ENCODE data around the gene XPO4. TPM values are rescaled to one million over a fixed set of nuclear protein-coding genes. Genes with fewer than 3 reads are reported as not detected.
"Not testable (repeated sequence)": the region's sequence is repeated elsewhere in the genome, so short reads cannot be mapped to it uniquely, and the experiment has no call there.

The XPO4 gene
- total RNA-seq: 25.6 TPM

DNA sequence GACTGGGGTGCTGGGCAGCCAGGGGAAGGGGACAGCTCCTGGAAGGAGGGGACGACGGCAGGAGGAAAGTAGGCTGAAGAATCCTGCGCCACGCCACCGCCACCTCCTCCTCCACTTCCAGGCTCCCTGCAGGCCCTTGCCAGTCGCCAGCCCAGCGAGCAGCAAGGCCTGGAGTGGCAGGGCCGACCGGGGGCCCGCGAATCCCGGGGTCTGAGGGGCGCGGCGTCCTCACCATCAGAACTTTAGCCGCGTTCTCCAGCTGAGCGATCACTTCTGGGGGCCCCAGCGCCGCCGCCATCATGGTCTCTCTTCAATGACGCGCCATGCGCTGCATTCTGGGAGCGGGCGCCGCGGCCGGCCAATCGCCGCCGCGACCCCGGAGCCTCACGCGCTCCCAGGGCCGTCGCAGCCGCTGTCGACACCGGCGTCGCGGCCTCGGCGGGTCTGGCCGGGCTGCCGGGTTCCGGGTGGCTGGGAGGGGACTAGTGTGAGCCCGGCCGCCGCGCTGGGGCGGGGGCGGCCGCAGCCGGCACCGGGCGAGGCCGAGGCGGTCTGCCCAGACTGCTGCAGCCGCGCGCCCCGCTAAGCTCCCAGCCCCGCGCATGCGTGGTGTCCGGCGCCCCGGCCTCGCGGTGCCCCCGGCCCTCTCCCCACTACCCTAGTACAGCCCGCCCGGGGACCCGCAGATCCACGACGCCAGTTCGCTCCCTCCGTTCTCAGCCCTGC is at the start of gene XPO4:
XPO4 (minus strand) TSS at position 309 of the 726 bp plus-strand sequence; CDS start at position 301, 8 bp downstream.
- peak; percentile 81 for DNase-seq (ENCODE audit: low spot score)

DNA sequence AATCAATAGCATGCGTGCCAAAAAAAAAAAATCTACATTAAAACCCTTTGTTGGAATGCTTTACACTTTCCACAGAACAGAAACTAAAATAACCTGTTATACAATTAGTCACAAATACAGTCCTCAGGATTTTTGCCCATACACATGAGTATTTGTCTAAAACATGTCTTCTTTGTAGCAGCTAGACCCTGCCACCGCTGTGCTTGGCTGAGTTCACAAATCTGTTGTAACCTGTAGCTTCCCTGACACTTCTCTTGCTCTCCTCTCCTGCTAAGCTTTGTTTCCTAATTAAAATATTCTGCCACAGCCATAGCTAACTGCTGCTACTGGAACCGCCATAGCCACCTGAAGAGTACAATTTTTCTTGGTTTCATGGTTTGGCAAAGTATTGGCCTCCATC is 45.5 kb upstream of the XPO4 start:
- not testable (repeated sequence) for DNase-seq (ENCODE audit: low spot score)

DNA sequence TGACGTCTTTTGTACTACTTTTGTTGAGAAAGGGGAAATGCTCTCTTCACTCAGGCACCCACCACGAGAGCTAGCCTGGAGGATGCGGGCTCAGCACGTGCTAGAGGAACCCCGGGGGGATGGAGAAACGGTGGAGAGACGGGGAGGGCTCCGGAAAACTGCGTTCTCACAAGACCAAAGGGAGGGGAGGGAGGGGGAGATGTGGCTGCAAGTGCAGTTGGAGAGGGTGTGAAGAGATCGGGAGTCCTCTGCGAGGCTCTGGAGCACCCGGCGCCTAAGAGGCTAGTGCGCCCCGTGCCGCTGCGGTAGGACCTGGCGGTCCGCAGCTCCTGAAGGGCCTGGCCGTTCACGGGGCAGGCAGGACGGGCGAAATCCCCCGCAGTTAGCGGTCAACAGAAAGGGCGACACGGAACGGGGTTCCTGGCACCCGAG is 43.4 kb upstream of the XPO4 start:
- DNase-seq (ENCODE audit: low spot score): no peak

DNA sequence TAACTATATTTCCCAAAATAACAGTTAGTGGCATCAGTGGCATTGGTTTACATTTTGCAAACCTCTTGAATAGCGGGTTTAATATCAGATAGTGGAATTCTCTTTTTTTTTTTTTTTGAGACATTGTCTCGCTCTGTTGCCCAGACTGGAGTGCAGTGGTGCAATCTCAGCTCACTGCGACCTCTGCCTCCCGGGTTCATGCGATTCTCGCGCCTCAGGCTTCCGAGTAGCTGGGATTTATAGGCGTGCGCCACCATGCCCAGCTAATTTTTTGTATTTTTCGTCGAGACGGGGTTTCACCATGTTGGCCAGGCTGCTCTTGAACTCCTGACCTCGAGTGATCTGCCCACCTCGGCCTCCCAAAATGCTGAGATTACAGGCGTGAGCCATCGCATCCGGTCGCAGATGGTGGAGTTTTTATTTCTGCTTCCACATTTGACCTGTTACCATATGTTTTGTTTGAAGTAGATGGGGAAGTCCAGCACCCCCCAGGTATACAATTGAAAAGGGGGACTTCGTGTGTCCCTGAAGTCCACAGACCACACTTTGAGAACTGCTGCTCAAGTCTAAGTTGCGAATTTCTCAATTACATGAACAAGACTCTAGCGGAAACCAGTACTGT is 40.5 kb upstream of the XPO4 start:
- no peak for DNase-seq (ENCODE audit: low spot score)

DNA sequence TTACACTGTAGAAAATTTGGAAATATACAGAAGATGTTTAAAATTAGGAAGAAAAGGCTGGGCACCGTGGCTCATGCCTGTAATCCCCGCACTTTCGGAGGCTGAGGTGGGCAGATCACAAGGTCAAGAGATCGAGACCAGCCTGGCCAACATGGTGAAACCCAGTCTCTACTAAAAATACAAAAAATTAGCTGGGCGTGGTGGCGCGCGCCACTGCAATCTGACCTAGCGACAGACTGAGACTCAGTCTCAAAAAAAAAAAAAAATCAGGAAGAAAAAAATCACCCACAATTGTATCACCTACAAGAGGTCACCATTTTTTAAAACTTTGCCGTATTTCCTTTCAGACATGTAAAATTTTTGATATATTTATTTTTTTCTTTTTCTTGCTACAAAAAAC is 38.0 kb upstream of the XPO4 start:
- DNase-seq (ENCODE audit: low spot score): not testable (repeated sequence)

DNA sequence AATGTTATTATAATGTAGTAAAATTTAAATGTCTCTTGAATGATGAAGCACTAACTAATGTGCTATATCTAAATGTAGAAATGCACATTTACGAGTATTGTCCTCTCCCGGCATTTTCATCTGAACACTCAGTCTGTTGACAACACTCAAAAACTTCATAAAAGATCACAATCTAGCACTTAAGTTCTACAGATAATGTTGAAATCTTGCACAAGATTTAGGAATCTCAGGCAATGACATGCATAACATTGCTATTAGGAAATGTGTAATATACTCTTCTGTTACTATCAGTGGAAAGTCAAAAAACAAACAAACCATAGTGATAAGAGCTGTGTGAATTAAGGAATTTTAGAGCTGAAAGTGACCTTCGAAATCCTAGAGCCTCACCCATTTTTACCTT is 37.5 kb upstream of the XPO4 start:
- no peak for DNase-seq (ENCODE audit: low spot score)

DNA sequence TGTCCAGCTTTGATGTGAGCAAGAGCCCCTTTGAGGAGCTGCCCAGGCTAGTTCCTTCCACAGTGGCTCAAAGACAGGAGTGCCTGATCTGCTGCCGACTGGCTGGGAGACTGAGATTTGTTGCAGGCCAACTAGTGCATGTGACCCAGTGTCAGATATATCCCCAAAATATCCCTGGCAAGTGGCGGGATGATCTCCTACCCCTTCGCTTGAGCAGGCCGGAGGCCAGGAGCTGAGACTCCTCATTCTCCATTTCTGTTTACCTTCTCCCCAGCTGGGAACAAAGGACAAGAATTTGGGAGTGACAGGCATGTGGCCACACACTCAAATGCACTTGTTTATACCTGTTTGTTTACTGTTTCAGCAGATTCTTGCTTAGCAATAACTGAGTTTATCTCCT is 37.1 kb upstream of the XPO4 start:
- no peak for DNase-seq (ENCODE audit: low spot score)

DNA sequence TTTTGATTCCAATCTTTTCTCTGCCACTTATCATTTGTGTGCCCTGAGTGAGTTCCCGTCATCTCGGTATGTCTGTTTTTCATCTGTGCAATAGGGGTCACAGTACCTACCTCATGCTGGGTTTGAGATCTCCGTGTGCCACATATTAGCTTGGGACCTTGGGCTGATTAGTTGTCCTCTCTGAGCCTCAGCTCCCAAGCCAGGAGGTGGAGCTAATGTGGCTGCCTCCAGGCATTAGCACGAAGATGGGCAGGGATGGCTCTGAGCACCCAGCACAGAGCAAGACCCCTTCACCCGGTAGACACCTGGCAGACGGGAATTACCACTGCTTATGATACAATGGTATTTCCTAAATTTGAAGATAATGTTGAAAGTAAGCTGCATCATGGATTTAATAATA is 35.8 kb upstream of the XPO4 start:
- no peak for DNase-seq (ENCODE audit: low spot score)

DNA sequence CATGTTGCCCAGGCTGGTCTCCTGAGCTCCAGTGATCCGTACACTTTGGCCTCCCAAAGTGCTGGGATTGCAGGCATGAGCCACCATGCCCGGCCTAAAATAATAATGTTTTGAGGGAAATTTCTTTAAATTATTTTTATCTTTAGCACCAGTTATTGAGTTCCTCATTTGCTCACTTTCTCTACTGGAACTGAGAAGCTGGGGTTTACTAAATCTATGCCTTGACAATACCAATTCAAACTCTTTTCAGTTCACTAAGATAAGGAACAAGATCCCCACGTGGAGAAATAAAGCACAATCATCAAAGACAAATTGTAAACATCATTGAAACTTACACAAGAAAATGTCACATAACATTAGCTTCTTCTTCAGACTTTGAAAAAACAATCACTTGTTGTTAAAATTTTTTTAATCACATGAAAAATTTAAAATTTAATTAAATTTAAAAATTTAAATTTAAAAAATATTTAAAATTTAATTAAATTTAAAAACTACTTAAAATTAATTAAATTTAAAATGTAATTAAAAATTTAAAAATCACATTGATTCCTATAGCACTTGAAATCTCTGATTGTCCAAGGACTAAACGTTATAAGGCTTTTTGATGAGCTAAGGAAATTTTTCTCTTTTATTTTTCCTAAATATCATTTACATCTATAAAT is 25.2 kb upstream of the XPO4 start:
- DNase-seq (ENCODE audit: low spot score): no peak

DNA sequence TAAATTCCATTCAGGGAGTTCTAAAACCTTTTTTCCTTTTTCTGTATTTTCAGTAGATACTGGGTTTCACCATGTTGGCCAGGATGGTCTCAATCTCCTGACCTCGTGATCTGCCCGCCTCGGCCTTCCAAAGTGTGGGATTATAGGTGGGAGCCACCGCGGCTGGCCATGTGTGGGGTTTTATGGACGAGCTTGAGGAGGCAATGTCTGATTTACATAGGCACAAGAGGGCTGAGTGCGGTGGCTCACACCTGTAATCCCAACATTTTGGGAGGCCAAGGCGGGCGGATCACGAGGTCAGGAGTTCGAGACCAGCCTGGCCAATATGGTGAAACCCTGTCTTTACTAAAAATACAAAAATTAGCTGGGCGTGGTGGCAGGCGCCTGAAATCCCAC is 22.8 kb upstream of the XPO4 start:
- not testable (repeated sequence) for DNase-seq (ENCODE audit: low spot score)

DNA sequence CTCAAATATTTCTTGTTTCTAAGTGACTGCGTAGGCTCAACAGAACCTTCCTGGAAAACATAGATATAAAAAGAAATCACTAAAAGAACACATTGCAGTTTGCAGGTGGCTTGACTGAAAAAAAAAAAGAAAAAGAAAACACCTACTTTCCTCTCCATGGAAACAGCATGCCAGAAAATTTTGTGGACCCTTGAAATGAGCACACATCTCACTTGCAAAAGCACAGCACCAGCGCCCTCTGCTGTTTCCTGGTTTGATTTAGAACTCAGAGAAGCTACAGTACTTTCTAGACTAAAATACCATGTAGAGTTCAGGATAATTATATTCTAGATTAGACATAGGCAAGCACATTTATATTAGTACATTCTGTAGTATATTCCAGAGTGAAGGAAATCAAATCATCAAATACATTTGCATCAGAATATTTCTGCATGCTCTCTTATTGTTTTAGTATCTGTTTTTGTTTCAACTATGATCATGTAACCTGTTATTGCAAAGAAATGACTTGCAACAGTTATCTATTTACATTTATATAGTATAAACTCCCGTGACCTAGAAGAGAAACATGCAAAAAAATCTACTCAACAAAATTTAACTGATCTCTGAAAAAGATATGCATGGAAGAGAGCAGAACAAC is 22.3 kb upstream of the XPO4 start:
- peak; percentile 77 for DNase-seq (ENCODE audit: low spot score)

DNA sequence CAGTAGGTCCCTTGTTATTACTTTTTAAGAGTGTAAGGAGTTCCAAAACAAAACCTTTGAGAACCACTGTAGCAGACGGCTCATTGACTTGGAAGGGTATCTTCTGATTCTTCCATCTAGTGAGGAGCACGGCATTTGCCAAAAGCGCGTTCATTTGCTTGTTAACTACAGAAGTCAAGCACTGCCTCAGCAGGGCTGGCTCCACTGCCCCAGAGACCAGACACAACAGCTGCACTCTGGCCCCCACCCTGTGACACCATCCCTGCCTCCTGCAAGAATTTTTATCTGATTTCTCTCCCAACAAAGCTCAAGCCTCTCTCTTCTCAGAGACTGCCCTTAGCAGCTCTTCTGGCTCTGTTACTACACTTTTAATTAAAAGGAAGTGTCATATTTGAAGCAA is 20.7 kb upstream of the XPO4 start:
- no peak for DNase-seq (ENCODE audit: low spot score)

DNA sequence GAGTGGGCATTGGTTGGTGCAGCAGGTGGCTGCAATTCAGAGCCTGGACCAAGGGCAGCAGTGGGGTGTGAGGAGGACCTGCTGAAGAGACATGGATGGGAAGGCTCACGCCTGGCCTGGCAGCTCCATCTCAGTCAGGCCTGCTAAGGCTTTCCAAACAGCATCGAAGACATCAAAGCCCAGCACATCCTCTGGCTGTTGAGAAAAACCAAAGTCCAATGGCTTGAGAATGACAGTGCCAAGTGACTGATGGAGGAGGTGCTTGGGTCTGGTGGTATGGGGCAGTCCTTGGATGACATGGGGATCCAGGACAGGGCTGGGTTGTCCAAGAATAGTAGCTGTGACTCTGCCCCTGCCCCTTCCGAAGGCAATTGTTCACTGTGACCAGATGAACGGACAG is 19.0 kb upstream of the XPO4 start:
- DNase-seq (ENCODE audit: low spot score): no peak

DNA sequence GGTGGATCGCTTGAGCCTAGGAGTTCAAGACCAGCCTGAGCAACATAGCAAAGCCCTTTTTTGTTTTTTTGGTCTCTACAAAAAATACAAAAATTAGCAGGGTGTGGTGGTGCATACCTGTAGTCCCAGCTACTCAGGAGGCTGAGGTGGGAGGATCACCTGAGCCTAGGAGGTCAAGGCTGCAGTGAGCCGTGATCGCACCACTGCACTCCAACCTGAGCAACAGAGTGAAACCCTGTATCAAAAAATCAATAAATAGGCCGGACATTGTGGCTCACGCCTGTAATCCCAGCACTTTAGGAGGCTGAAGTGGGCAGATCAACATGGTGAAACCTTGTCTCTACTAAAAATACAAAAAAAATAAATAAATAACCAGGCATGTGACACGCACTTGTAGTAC is 13.1 kb upstream of the XPO4 start:
- peak; percentile 22 for DNase-seq (ENCODE audit: low spot score)

DNA sequence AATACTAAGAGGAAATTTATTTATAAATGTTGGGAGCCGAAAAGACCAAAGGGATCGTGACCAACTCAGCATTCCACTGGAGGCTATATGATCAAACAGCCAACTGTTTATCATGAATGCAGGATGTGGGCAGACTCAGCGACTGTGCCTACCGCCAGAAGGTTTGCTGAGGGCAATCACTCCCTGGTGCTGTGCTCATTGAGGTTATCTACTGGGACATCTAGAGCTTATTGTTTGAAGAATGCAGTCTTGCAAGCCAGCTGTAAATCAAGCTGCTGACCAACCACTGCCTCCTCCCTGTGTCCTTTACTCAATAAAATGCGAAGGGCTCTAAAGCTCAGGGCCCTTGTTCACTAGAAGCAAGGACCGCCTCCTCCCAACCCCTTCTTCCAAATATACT is 8.5 kb upstream of the XPO4 start:
- DNase-seq (ENCODE audit: low spot score): no peak

DNA sequence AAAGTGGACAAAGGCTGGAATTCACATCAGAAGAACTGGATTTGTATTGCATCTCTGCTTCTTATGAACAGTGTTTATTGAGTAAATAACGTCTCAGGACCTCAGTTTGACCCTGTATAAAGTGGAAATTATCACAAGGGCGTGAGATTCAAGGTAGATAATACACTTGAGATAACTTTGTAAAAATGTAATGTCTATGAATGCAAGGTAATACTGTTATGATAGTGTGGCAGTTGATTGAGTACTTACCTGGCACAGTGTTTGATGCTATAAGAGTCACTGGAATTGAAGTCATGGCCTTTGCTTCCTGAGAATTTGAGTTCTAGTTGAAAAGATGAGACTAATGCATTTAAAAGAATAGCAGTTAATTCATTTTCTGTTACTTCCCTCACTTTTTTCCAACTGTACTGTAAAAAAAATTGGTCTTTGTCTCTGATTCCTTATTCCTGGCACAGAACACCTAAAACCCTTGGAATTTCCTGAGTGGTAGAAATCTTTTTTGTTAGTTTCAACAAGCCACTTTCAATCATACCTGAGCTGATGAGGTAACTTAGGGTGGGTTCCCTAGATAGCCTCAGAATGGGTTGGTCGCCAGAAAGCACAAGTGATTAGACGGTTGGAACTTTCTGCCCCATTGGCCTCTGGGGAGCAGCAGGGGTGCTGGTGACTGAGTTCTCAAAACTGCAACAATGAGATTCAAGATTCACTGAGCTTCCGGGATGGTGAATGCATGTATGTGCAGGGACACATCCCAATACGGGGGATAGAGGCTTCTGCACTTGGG is 6.4 kb upstream of the XPO4 start:
- DNase-seq (ENCODE audit: low spot score): no peak

DNA sequence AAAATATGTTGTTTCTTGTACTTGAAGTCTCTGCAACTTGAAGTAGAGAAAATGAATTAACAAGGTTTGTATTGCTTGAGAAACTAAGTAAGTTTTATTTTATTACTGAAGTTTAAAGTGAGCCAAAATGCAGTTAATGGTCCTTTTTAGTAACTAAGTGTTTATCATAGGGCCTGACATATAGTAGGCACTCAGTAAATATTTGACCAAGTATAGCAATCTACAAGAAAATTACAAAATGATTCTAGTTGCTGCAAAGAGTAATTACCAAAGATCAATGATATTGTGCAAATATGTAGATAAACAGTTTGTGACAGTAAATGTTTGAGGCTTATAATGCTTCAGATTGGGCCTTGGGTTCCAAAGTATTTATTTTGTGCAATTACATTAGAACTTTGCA is 2.4 kb upstream of the XPO4 start:
- DNase-seq (ENCODE audit: low spot score): no peak

DNA sequence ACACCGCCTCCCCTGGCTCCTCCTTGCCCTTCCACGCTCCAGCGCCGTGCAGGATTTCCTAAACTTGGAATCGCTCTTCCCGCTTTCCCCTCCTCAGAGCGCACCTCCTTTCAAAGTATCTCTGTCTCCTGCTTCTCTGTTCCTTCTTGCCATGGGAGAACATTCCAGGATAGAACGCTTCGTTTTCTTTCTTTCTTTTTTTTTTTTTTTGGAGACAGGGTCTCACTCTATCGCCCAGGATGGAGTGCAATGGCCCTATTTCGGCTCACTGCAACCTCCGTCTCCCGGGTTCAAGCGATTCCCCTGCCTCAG is 574 bp upstream of the XPO4 start:
- no peak for DNase-seq (ENCODE audit: low spot score)

DNA sequence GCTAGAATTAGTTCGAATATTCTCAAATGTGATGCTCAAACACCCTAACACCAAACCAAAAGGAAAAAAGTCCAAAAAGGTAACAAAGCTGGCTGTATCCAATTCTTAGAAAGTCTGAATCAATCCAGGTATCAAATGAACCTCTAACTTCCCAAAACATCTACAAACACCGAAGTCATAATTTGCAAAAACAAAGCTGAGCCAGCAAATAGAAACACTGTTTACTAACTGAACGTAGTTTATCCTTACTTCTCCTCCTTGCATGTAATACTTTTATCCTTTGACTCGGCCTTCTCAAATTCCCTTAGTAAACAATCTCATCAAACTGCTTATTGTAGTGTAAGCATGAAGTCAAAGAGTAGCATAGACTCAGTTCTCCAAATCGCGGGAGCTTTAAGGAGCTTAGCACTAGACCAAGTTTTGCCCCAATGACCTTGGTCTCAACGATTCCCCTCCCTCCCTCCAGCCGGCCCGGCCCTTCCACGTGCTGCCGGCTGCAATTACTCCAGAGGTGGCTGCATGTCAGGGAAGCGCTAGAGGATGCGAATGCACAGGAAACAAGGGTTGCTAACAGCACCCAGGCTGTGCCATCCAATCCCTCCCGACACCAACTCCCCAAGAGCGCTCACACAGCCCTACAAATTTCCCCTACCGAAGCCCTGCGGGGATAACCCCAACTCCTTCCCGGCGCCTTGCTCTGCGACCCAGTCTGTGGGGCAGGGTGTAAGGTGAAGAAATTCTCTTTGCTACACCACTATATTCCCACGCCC is 693 bp downstream of the XPO4 start:
- peak; percentile 45 for DNase-seq (ENCODE audit: low spot score)

DNA sequence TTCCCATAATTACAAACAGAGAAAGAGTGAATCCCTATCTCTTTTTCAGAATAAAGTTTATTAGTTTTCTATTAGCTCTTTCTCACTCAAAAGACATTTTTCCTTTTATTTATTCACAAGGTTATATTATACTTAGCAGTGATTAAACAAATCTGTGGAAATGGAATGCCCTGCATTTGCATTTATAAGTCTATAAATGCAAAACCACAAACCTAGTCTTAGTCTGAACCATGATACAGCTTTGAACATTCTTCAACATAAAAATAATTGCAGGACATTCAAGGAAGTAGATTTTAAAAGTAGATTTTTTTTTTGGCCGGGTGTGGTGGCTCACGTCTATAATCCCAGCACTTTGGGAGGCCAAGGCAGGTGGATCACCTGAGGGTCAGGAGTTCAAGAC is 8.3 kb downstream of the XPO4 start:
- DNase-seq (ENCODE audit: low spot score): no peak

DNA sequence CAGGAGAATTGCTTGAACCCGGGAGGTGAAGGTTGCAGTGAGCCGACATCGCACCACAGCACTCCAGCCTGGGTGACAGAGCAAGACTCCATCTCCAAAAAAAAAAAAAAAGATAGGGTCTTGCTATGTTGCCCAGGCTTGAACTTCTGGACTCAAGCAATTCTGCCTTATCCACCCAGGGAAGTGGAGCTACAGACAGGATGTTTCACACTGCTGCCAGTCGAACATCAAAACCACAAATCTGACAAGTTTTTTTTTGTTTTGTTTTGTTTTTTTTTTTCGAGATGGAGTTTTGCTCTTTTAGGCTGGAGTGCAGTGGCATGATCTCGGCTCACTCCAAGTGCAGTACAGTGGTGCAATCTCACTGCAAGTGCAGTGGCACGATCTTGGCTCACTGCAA is 10.8 kb downstream of the XPO4 start:
- DNase-seq (ENCODE audit: low spot score): no peak
